ENCODE data around the gene ALOX12. TPM values are rescaled to one million over a fixed set of nuclear protein-coding genes. Genes with fewer than 3 reads are reported as not detected.
A peak's percentile ranks its signal among the peaks of the same experiment; 100 is the strongest.

ALOX12 gene
- total and polyA plus RNA-seq, 2 donors, result 0.04 TPM; not detected in 1

DNA sequence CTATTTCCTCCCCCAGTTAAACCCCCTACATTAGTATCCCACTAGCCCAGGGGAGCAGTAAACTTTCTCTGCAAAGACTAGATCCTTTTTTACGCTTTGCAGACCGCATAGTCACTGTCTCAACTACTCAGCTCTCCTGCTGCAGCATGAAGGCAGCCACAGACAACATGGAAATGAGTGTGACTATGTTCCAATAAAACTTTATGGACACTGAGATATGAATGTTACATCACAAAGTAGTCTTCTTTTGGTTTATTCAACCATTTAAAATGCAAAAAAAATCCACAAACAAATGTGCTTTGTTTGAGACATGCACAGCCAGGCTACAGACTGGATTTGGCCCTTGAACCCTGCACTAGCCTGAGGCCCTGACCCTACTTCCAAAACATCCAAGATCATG, 14.7 kb downstream of the ALOX12 start:
- Histone ChIP-seq H3K36me3 (ENCODE audit: insufficient read depth) (no peaks in the 10 kb centered on the region), H3K4me1 (ENCODE audit: insufficient read depth) (no peaks in the 10 kb centered on the region), H3K4me3 (ENCODE audit: low read depth, low read length) (no peak overlapping the region), H3K27ac (ENCODE audit: low read depth) (no peak overlapping the region)
- no peak for DNase-seq (ENCODE audit: extremely low spot score)
- 89% methylated on average over 2 of the region's 2 CpGs for WGBS

DNA sequence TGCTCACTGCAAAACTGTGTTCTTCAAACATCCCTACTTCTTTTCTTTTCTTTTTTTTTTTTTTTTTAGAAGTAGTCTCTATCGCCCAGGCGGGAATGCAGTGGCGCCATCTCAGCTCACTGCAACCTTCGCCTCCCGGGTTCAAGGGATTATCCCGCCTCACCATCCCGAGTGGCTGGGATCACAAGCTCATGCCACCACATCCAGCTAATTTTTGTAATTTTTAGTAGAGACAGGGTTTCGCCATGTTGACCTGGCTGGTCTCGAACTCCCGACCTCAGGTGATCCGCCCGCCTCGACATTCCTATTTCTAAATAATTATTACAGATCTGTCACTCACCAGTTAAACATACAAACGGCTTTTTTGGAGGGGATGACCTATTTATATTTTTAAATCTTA, 15.6 kb downstream of the ALOX12 start:
- no peaks in the 10 kb centered on the region for H3K4me1 ChIP-seq (ENCODE audit: insufficient read depth)
- no peak overlapping the region for H3K27ac ChIP-seq (ENCODE audit: low read depth)
- DNase-seq (ENCODE audit: extremely low spot score), result no peak
- WGBS, result 50% methylated on average over 14 of the region's 14 CpGs
- H3K36me3 ChIP-seq (ENCODE audit: insufficient read depth), result no peaks in the 10 kb centered on the region
- H3K4me3 ChIP-seq (ENCODE audit: low read depth, low read length), result peak overlapping the region; percentile 63

DNA sequence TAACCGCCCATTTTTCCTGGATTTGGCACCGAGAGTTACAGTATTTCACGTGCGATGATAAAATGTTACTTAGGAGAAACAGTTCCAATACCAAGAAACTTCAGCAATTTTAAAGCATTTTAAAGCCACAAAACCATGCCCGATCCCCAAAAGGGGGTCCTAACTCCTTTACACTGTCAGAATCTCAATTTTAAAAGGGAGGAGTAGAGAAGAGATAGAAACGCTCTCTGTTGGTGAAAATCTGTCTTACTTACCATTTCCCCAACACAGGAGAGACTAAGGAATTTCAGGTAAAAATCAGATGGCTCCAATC, 16.0 kb downstream of the ALOX12 start:
- no peaks in the 10 kb centered on the region for H3K36me3 ChIP-seq (ENCODE audit: insufficient read depth)
- H3K27ac ChIP-seq (ENCODE audit: low read depth), result no peak overlapping the region
- under 1% methylated on average over 6 of the region's 6 CpGs for WGBS
- no peak for DNase-seq (ENCODE audit: extremely low spot score)
- peak overlapping the region; percentile 63 for H3K4me3 ChIP-seq (ENCODE audit: low read depth, low read length)
- no peaks in the 10 kb centered on the region for H3K4me1 ChIP-seq (ENCODE audit: insufficient read depth)

DNA sequence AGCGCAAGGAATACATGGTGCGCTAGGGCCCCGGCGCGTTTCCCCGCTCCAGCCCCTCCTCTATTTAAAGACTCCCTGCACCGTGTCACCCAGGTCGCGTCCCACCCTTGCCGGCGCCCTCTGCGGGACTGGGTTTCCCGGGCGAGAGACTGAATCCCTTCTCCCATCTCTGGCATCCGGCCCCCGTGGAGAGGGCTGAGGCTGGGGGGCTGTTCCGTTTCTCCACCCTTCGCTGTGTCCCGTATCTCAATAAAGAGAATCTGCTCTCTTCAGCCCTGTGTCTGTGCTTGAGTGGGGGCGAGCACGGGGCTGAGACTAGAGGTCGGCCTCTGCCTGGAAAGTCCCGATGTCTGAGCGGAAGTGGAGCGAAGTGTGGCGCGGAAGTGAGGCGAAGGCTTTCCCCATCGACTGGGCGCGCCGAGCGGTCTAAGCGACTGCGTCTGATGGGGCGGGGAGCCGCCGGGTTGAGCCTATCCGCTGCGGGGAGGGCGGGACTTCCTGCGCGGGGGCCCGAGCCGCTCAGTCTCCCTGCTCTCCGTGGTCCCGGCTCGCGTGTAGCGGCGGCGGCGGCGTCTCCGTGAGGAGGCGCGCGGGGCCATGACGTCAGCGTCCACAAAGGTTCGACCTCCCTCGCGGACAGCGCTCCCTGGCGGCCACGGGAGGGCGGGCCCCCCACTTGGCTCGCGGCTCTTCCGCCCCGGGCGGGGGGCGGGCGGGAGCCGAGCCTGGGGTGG, 18.6 kb downstream of the ALOX12 start:
- peak overlapping the region; percentile 63 for H3K4me3 ChIP-seq (ENCODE audit: low read depth, low read length)
- DNase-seq (ENCODE audit: extremely low spot score), result peak; percentile 85
- no peaks in the 10 kb centered on the region for H3K36me3 ChIP-seq (ENCODE audit: insufficient read depth)
- no peaks in the 10 kb centered on the region for H3K4me1 ChIP-seq (ENCODE audit: insufficient read depth)
- H3K27ac ChIP-seq (ENCODE audit: low read depth), result peak overlapping the region; percentile 92
- WGBS, result under 1% methylated on average over 75 of the region's 75 CpGs

DNA sequence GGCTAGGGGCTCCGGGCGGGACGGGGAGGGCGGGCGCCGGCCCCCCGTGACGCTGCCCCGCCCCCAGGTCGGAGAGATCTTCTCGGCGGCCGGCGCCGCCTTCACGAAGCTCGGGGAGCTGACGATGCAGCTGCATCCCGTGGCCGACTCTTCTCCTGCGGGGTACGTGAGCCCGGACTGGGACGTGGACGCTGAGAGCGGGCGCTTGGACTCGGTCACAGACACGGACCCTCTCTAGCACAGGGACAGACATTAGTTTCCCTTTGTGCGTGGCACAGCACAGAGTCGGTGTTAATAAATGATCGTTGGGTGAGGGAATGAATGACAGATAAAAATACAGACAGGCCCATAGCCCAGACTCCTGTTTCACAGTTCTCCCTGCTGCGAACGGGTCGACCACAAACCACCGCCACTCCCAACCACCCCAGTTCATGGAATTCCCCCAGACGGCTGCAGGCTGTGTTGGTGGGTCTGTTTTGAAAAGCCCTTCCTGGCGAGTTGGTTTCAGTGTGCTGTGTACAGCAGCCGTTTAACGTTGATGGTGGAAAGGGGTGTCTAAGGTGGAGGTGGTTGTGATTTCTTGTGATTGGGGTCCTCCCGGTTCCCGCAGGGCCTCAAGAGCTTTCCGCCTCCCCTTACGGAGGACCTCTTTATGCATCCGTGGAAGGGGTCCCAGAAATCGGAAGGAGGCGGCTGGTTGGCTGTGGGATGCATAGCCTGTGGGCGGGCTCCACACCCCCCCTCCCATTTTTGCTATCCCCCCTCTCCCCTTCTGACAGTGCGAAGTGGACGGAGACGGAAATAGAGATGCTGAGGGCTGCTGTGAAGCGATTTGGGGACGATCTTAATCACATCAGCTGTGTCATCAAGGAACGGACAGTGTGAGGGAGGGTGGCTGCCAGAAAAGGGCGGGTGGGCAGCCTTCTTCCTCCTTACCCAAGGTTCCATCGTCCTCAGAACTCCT, 19.4 kb downstream of the ALOX12 start:
- Histone ChIP-seq H3K4me1 (ENCODE audit: insufficient read depth) (no peaks in the 10 kb centered on the region), H3K36me3 (ENCODE audit: insufficient read depth) (no peaks in the 10 kb centered on the region), H3K4me3 (ENCODE audit: low read depth, low read length) (peak overlapping the region; percentile 27), H3K27ac (ENCODE audit: low read depth) (peak overlapping the region; percentile 92)
- WGBS, result 7% methylated on average over 56 of the region's 56 CpGs
- no peak for DNase-seq (ENCODE audit: extremely low spot score)

DNA sequence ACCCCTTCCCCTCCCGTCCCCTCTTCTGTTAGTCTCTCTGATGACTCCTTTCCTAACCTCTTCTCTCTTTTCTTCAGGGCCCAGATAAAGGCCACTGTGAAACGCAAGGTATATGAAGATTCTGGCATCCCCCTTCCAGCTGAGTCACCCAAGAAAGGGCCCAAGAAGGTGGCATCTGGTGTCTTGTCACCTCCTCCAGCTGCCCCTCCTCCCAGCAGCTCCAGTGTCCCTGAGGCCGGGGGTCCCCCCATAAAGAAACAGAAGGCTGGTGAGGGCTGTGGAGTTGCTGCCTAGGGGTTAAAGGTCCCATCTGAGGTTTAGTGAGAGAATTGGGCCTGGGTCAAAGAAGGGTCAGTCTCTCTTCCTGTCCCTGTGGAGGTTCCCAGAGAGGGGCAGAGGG, 20.6 kb downstream of the ALOX12 start:
- H3K4me3 ChIP-seq (ENCODE audit: low read depth, low read length), result no peak overlapping the region
- no peak for DNase-seq (ENCODE audit: extremely low spot score)
- no peaks in the 10 kb centered on the region for H3K4me1 ChIP-seq (ENCODE audit: insufficient read depth)
- WGBS, result 77% methylated on average over 3 of the region's 3 CpGs
- no peaks in the 10 kb centered on the region for H3K36me3 ChIP-seq (ENCODE audit: insufficient read depth)
- H3K27ac ChIP-seq (ENCODE audit: low read depth), result no peak overlapping the region

DNA sequence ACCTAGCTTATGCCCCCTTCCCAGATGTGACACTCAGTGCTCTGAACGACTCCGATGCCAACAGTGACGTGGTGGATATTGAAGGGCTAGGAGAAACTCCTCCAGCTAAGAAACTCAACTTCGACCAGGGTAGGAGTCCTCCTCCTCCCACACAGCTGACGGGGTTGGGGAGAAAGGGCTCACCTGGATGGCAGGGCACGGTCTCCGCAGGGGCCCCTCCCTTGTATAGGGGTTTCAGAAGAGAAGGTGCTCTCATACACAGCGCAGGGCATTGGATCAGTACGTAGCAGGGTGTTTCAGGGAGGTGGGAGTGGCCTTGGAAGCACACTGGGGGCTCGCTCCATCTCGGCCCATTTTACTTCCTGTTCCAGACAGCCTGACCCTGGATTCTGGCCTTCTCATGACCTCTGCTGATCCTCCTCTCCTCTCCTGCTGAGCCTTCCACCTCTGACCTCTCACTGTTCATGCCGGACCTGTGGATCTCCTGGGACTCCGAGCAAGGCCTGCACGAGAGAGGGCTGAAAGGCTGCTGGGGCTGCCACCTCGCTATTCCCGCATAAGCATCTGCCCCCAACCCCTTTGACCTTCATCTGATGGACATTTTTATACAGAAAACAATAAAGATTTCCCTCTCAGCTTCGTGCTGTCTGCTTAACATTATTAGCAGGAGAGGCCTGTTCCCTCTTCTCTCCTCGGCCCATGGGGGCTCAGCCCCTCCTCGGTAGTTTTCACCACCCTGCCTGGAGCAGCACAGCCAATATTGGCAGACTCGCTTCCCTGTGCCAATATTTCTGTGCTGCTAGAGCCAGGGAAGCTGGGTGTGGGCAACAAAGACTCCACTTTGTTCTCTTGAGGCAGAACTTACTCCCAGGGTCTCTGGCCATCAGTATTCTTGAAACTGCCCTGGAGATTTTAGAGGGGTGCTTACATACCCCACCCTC, 21.3 kb downstream of the ALOX12 start:
- Histone ChIP-seq H3K27ac (ENCODE audit: low read depth) (no peak overlapping the region), H3K36me3 (ENCODE audit: insufficient read depth) (no peaks in the 10 kb centered on the region), H3K4me1 (ENCODE audit: insufficient read depth) (no peaks in the 10 kb centered on the region), H3K4me3 (ENCODE audit: low read depth, low read length) (no peak overlapping the region)
- WGBS, result 81% methylated on average over 20 of the region's 20 CpGs
- no peak for DNase-seq (ENCODE audit: extremely low spot score)

DNA sequence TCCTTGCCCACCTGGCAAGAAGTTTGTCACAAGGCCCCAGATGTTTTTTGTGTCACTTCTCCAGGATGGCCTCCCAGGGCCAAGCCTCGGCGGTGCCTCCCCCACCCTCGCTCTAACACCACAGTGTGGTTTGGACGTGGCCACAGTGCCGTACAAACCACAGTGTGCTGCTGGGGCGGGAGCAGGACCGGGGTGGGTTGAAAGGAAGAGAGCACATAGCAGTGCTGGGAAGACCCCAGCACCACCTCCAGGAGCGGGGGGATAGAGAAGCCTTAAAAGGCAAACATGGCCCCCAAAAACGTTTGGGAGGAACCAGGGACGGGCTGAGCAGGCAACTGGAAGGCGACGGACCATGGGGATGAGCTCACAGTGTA, 22.0 kb downstream of the ALOX12 start:
- DNase-seq (ENCODE audit: extremely low spot score), result no peak
- H3K4me3 ChIP-seq (ENCODE audit: low read depth, low read length), result no peak overlapping the region
- no peaks in the 10 kb centered on the region for H3K36me3 ChIP-seq (ENCODE audit: insufficient read depth)
- WGBS, result 82% methylated on average over 12 of the region's 12 CpGs
- no peaks in the 10 kb centered on the region for H3K4me1 ChIP-seq (ENCODE audit: insufficient read depth)
- H3K27ac ChIP-seq (ENCODE audit: low read depth), result no peak overlapping the region

DNA sequence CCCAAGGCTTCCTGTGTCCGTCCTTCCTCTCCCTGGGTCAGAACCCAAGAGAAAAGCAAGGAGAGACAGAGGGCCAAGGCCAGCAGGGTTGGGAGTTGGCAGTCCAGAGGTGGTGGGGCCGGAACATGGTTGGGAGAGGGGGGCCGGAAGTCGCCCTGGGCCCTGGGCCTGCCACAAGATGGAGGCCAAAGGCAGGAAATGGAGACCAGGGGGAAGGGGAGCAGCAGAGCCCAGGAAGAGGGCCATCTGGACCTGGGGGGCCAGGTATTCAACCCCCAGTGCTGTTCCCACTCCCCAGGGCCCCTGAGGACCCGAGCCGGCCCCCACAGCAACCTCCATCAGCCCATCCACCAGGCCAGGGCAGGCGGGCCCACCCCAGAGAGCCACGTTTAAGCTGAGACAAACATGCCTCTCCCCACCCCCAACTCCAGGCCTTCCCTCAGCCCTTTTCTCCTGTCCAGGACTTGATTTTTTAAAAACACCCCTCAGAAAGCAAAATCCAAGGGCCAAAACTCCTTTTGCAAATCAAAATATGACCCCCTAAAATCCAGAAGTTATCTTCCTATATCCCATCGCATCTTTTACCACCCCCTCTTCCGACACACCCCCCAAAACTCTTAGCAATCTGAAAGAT, 22.6 kb downstream of the ALOX12 start:
- no peaks in the 10 kb centered on the region for H3K36me3 ChIP-seq (ENCODE audit: insufficient read depth)
- WGBS, result 77% methylated on average over 10 of the region's 10 CpGs
- H3K4me1 ChIP-seq (ENCODE audit: insufficient read depth), result no peaks in the 10 kb centered on the region
- no peak overlapping the region for H3K27ac ChIP-seq (ENCODE audit: low read depth)
- peak overlapping the region; percentile 54 for H3K4me3 ChIP-seq (ENCODE audit: low read depth, low read length)
- no peak for DNase-seq (ENCODE audit: extremely low spot score)

DNA sequence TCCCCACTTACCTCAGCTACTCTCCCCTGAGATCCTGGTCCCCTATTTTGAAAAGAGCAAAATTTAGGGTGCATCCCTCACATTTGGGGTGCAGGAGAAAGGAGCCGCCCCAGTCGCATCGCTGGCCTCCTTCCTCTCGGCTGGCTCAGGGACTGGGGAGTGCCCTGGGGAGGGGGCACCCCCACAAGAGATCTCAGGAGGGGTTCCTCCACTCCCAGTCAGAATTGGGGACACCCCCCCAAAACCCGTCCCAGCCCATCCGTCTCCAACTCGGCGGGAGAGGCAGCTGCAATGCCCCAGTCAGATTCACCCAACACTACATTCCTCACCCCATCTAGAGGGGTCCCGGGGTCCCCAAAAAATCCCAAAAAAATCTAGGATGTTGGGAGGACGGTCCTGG, 23.5 kb downstream of the ALOX12 start:
- 29% methylated on average over 10 of the region's 10 CpGs for WGBS
- H3K4me1 ChIP-seq (ENCODE audit: insufficient read depth), result no peaks in the 10 kb centered on the region
- H3K4me3 ChIP-seq (ENCODE audit: low read depth, low read length), result peak overlapping the region; percentile 54
- DNase-seq (ENCODE audit: extremely low spot score), result no peak
- no peaks in the 10 kb centered on the region for H3K36me3 ChIP-seq (ENCODE audit: insufficient read depth)
- peak overlapping the region; percentile 13 for H3K27ac ChIP-seq (ENCODE audit: low read depth)

DNA sequence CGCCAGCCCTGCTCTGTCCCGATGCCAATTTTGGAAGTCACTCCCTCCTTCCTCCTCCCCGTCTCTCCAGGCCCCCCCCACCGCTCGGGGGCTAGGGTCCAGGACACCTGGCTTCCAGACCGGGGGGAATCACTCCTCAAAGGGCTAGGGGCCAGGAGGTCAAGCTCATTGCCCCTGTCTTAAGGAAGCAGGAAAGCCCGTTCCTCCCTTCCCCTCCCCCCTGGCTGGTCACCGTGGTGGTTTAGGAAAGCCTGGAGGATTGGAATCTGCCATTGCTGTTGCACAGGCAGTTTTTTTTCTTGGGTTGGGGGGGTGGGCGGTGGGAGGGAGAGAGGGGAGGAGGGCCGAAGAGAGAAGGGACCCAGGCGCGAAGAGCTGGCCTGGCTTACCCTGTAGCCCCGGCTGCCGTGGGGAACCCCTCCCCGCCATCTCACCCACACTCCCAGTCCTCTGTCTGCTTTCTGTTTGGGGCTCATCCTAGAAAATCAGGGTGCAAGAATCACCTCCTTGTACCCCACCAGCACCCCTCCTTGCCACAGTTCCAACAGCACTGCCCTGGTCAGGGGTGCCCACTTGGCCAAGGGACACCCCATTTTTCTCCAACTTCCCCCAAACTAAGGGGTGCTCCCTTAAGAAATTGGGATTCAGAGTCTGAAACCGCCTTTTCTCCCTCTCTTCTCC, 24.1 kb downstream of the ALOX12 start:
- Histone ChIP-seq H3K36me3 (ENCODE audit: insufficient read depth) (no peaks in the 10 kb centered on the region), H3K4me3 (ENCODE audit: low read depth, low read length) (peak overlapping the region; percentile 54), H3K4me1 (ENCODE audit: insufficient read depth) (no peaks in the 10 kb centered on the region), H3K27ac (ENCODE audit: low read depth) (peak overlapping the region; percentile 13)
- no peak for DNase-seq (ENCODE audit: extremely low spot score)
- WGBS, result 13% methylated on average over 16 of the region's 16 CpGs

DNA sequence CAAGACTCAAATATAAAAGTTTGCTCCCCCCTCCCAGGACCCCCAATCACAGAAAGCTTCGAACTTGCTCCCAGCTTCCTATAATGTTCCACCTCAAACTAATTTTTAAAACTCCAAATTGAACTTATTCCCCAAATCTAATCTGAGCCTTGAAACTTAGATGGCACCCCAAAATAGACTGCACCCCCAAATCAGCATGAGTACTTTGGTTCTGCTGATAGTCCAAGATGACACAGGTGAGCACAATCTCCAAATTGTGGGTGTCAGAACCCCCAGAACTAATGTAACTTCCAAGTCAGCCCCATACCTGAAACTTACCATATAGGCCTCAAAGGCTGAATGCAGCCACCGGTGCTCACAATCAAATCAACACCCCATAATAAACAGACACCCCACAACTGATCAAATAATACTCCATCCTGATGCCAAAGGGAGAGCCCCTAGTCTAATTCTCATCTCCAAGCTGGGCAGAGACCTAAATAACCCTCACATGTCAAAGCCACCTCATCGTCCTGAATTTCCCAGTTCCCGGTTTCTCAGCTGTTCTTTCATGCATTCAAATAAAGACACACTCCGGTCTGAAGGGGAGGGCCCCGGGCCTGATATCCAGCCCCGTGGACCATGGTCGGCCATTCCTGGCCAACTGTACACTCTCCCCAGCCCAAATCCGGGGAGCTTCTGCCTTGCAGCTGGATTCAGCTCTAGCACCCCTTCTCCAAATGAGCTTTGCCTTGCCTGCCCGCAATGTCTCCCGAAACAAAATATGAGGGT, 25.2 kb downstream of the ALOX12 start:
- no peak overlapping the region for H3K27ac ChIP-seq (ENCODE audit: low read depth)
- H3K4me1 ChIP-seq (ENCODE audit: insufficient read depth), result no peaks in the 10 kb centered on the region
- 68% methylated on average over 11 of the region's 11 CpGs for WGBS
- no peaks in the 10 kb centered on the region for H3K36me3 ChIP-seq (ENCODE audit: insufficient read depth)
- H3K4me3 ChIP-seq (ENCODE audit: low read depth, low read length), result no peak overlapping the region
- no peak for DNase-seq (ENCODE audit: extremely low spot score)
